Adipocyte (in vitro differentiated cells): ENCODE measurements around the gene GSTK1.

Experiments
- DNase-seq: peaks from one replicate; pipeline ENCODE4 v3.0.0-alpha.2; 2015; ENCODE audit warnings: low read depth
- H3K27me3 ChIP-seq: replicated peaks from 2 replicates; pipeline ENCODE4 v1.7.0; 2013; ENCODE audit warnings: mild to moderate bottlenecking, low read length, moderate library complexity; ENCODE audit not compliant: control insufficient read depth, insufficient read depth
- H3K36me3 ChIP-seq: 2 replicates; pipeline ENCODE4 v1.7.0; 2013; ENCODE audit warnings: low read length, mild to moderate bottlenecking, moderate library complexity; ENCODE audit not compliant: control insufficient read depth, insufficient read depth, severe bottlenecking
- H3K4me1 ChIP-seq: 2 replicates; pipeline ENCODE4 v1.7.0; 2013; ENCODE audit warnings: mild to moderate bottlenecking, low read length, moderate library complexity; ENCODE audit not compliant: control insufficient read depth, insufficient read depth
- H3K4me3 ChIP-seq: 2 replicates; pipeline ENCODE4 v1.7.0; 2013; ENCODE audit warnings: mild to moderate bottlenecking, low read length, moderate library complexity
- H3K9ac ChIP-seq: 2 replicates; pipeline ENCODE4 v1.7.0; 2013; ENCODE audit warnings: mild to moderate bottlenecking, low read length, moderate library complexity
- H3K9me3 ChIP-seq: 2 replicates; pipeline ENCODE4 v1.7.0; 2013; ENCODE audit warnings: mild to moderate bottlenecking, low read length, moderate library complexity; ENCODE audit not compliant: control insufficient read depth

The GSTK1 gene

DNA sequence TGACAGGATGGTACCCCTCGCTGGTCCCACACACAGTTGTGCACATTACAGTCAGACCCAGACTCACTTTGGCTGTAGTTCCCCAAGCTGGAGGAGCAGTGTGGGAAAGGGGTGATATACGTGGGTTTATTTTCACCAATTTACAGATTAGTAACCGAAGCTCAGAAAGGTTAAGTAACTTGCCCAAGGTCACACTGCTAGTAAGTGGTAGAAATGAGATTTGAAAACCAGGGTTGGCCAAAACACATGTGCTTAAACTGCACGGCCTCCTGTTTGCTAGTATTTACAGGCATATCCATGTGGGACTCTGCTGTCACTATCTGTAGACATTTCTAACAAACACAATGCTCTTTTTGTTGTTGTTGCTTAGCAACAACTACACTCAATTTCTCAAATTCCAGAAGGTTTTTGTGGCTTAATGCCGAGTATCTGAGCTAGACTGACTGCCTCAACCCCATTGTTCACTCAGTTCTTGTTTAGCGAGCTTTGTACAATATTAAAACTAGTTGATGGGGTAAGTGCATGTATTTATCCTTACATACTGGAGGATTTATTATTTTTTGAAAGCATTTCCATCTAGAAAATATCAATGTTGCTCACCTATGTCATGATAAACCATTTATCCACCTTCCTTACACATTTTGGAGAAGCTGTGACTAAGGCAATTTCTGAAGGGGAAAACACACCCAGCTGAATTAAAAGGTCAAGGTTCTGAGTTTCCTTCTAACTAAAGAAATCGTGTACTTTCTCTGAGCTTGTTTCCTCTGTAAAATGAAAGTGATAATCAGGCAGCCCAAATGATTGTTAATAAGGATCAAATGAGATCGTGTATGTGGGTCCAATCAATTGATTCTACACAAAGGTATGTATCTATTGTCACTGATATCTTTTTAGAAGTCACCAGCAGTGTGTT lies 16.2 kb downstream of the GSTK1 start:
- peak; percentile 85 for DNase-seq
- Histone ChIP-seq H3K4me3 (no peak overlapping the region), H3K4me1 (peaks cover 10% of the 10 kb centered on the region), H3K9me3 (no peaks in the 10 kb centered on the region), H3K27me3 (no peaks in the 10 kb centered on the region), H3K36me3 (no peaks in the 10 kb centered on the region), H3K9ac (no peak overlapping the region)

DNA sequence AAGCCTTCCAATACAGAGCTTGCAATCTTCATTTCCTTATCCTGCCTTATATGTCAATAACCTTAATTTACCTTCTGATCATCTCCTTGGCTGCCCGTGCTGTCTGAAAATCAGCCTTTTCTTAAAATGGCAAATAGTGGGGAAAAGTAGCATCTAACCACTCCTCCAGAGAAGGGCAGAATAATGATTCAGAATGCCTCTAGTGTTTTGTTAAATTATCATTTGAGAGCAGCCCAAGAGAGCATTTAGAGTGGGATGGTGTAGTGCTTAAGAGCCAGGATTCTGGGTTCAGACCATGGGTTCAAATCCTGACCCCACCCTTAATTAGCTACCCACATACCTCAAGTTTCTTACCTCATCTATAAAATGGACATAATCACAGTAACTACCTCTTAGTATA lies 16.9 kb downstream of the GSTK1 start:
- Histone ChIP-seq H3K9ac (no peak overlapping the region), H3K4me1 (peaks cover 10% of the 10 kb centered on the region), H3K9me3 (no peaks in the 10 kb centered on the region), H3K4me3 (no peak overlapping the region), H3K36me3 (no peaks in the 10 kb centered on the region), H3K27me3 (no peaks in the 10 kb centered on the region)
- DNase-seq = no peak

DNA sequence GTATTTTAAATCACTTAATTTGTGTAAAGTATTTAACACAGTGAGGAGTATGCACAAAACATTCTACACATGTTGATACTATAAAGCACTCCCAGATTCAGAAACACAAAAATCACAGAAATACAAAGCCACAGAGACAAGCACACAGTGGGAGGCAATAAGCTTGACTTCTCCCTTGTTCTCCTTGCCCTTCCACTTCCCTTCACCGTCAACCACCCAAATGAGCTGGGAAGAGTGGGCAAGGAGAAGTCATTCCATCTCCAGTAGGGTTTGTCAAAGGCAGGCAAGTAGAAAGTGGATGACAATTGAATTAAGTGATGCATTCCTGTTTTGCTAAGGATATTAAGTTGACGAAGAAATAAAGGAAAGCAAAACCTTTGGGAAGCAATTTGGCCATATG lies 17.3 kb downstream of the GSTK1 start:
- H3K4me1 ChIP-seq = peaks cover 10% of the 10 kb centered on the region
- no peak for DNase-seq
- no peaks in the 10 kb centered on the region for H3K9me3 ChIP-seq
- H3K9ac ChIP-seq = no peak overlapping the region
- H3K27me3 ChIP-seq = no peaks in the 10 kb centered on the region
- no peak overlapping the region for H3K4me3 ChIP-seq
- H3K36me3 ChIP-seq = no peaks in the 10 kb centered on the region

DNA sequence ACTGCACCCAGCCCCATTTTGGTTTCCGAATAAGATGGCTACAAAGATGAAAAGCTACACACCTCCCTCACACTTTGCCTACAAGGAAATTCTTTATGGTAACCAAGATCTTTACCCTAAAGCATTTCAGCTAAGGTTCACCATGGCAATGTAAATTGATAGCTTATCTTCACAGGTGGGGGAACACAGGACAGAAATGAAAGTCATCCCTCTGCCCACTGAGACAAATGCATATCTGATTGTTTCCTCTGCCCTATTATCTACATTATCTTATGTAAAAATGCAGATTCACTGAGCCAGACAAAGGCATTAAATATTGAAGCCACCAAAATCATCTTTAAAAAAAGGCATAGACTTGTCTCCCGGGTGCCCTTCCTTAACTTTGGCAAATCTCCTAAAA lies 18.3 kb downstream of the GSTK1 start:
- Histone ChIP-seq H3K9me3 (no peaks in the 10 kb centered on the region), H3K9ac (no peak overlapping the region), H3K27me3 (no peaks in the 10 kb centered on the region), H3K36me3 (no peaks in the 10 kb centered on the region), H3K4me3 (no peak overlapping the region), H3K4me1 (peaks cover 10% of the 10 kb centered on the region)
- no peak for DNase-seq

DNA sequence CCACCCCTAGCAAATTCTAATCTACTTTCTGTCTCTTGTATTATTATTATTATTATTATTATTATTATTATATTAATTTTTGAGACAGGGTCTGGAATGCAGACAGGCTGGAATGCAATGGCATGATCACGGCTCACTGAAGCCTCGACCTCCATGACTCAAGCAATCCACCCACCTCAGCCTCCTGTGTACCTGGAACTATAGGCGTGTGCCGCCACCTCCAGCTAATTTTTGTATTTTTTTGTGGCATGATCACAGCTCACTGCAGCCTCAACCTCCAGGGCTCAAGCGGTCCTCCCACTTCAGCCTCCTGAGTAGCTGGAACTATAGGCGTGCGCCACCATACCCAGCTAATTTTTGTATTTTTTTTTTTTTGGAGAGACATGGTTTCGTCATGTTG lies 18.9 kb downstream of the GSTK1 start:
- no peak for DNase-seq
- Histone ChIP-seq H3K9ac (no peak overlapping the region), H3K36me3 (no peaks in the 10 kb centered on the region), H3K9me3 (no peaks in the 10 kb centered on the region), H3K4me3 (no peak overlapping the region), H3K27me3 (no peaks in the 10 kb centered on the region), H3K4me1 (peaks cover 10% of the 10 kb centered on the region)

DNA sequence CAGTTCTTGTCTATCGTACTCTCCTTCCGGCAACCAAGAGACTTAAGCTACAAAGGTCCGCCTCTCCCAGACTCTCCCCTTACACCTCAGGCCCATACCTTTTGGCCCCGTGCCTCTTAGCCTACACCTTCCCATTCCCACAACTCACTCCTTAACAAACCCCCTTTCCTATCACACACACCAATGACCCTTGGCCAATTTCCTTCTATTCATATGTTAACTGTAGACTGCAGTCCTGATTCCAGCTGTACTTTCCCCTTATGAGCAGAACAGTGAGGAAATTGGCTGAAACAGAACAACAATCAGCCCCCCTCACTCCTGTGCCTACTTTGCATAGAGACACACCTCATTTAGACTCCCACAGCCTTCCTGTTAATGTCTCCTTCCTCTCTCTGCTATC lies 20.1 kb downstream of the GSTK1 start:
- Histone ChIP-seq H3K9me3 (no peaks in the 10 kb centered on the region), H3K27me3 (no peaks in the 10 kb centered on the region), H3K36me3 (no peaks in the 10 kb centered on the region), H3K9ac (no peak overlapping the region), H3K4me3 (no peak overlapping the region), H3K4me1 (peaks cover 10% of the 10 kb centered on the region)
- DNase-seq = no peak

DNA sequence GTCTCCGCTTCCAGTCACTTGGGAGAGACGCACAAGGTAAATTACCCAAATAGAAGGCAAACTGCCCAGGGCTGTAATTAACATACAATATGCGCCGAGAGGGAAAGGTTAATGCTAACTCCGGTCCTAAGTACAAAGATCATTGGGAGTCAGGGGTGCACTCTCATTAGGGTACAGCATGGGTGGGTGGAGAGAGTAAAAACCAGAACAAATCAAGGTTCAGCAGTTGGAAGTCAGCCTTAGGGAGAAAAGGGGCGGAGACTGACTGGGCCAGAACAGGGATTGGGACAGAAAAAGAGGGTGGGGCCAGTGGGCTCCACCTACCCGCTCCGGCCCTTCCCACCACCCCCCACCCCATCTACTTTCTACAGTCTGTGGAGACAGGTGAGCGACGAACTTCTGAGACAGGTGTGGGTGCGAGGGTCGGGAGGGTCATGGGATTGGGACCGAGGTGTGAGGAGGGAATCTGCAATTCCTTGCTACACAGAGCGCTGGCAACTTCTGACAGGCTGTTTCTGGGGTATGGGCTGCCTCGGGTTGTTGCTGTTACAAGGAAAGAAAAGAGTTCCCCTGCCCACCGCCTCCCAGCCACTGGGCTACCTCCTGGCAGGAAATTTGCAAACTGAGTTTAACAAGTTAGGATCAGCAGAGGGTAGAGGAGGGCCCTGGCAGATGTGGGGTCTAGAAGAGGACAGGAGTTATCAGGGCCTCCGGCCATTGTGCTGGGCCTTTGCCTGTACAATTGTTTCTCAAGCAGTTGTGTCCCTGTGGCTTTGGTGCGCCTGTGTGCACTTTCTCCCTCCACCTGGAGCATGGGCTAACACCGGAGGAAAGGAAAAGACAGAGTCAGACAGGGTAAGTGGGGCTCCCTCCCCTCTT lies 21.6 kb downstream of the GSTK1 start, which contains the start of gene TMEM139:
TSS of gene TMEM139 (plus strand) at position 368 of the 879 bp plus-strand sequence. CDS start 1,000 bp downstream, outside the sequence.
- Histone ChIP-seq H3K27me3 (no peaks in the 10 kb centered on the region), H3K36me3 (no peaks in the 10 kb centered on the region), H3K4me1 (peaks cover 12% of the 10 kb centered on the region), H3K9me3 (no peaks in the 10 kb centered on the region), H3K4me3 (no peak within 1 kb of the TSS), H3K9ac (no peak within 1 kb of the TSS)
- no peak for DNase-seq

DNA sequence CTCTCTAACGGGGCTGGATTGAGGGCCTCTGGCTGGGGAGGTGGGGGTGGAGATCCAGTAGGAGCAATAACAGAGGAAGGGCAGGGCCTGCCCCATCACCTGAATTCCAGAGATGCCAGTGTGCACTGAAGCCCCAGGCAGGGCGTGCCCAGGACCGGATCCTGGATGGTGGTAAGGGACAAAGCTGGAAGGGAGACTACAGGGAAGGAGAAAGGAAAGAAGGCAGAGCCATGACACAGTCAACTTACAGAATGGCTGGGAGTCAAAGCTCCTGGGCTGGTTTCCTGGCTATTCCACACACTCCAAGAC lies 22.2 kb downstream of the GSTK1 start:
- Histone ChIP-seq H3K9ac (no peak overlapping the region), H3K4me1 (peaks cover 9% of the 10 kb centered on the region), H3K4me3 (no peak overlapping the region), H3K36me3 (no peaks in the 10 kb centered on the region), H3K9me3 (no peaks in the 10 kb centered on the region), H3K27me3 (no peaks in the 10 kb centered on the region)
- DNase-seq = no peak

DNA sequence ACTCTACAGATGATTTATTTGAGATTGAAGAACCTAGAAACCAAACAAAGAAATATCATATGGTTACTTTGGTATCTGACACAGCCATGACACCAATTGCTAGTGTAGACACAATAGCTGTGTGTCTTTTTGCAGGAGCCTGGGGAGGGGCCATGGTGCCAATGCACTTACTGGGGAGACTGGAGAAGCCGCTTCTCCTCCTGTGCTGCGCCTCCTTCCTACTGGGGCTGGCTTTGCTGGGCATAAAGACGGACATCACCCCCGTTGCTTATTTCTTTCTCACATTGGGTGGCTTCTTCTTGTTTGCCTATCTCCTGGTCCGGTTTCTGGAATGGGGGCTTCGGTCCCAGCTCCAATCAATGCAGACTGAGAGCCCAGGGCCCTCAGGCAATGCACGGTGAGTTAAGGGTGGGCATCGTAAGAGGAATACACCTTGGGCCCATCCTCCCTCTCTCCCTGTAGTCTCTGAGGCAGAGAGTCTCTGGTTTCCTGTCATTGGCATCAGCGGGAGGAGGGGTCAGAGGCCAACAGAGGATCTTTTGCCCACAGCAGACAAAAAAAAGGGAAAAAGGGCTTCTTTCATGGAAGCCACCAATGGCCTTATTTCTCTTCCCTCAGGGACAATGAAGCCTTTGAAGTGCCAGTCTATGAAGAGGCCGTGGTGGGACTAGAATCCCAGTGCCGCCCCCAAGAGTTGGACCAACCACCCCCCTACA lies 22.7 kb downstream of the GSTK1 start:
- Histone ChIP-seq H3K27me3 (no peaks in the 10 kb centered on the region), H3K9ac (no peak overlapping the region), H3K9me3 (no peaks in the 10 kb centered on the region), H3K36me3 (no peaks in the 10 kb centered on the region), H3K4me1 (peaks cover 9% of the 10 kb centered on the region), H3K4me3 (no peak overlapping the region)
- DNase-seq = no peak

DNA sequence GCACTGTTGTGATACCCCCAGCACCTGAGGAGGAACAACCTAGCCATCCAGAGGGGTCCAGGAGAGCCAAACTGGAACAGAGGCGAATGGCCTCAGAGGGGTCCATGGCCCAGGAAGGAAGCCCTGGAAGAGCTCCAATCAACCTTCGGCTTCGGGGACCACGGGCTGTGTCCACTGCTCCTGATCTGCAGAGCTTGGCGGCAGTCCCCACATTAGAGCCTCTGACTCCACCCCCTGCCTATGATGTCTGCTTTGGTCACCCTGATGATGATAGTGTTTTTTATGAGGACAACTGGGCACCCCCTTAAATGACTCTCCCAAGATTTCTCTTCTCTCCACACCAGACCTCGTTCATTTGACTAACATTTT lies 23.3 kb downstream of the GSTK1 start:
- DNase-seq = no peak

DNA sequence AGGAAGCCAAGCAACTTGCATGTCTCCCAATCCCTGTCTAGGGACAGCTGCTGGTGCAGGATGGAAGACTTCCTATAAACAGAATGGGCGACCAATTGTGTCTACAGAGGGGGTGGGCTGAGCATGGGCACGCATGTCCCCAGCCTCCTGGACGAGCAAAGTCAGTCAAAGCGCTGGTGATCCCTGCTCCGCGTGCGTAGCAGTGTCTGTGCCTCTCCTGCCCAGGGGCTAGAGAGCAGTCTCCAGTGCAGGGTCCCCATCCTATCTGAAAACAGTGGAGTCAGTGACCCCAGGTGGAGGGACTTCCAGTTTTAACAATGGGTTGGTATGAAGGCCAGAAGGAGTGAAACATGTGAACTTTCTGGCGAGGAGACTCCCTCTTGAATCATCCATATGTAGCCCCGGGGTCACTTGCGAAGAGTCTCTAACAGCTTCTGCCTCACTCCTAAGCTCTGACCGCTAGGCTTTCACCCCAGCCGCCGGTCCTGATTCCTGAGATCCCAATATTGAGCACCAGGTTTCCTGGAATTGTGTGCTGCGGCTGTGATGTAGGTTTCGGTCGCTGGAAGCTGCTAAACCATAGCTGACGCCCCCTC lies 24.2 kb downstream of the GSTK1 start:
- no peaks in the 10 kb centered on the region for H3K27me3 ChIP-seq
- H3K4me3 ChIP-seq = peak overlapping the region; percentile 73
- no peaks in the 10 kb centered on the region for H3K9me3 ChIP-seq
- peaks cover 7% of the 10 kb centered on the region for H3K36me3 ChIP-seq
- no peak for DNase-seq
- peak overlapping the region; percentile 18 for H3K9ac ChIP-seq
- peaks cover 9% of the 10 kb centered on the region for H3K4me1 ChIP-seq

More for the DNA sequence above, 23.3 kb downstream of the GSTK1 start:
- no peak overlapping the region for H3K9ac ChIP-seq
- no peaks in the 10 kb centered on the region for H3K9me3 ChIP-seq
- H3K4me1 ChIP-seq = peaks cover 9% of the 10 kb centered on the region
- no peak overlapping the region for H3K4me3 ChIP-seq
- H3K27me3 ChIP-seq = no peaks in the 10 kb centered on the region
- no peaks in the 10 kb centered on the region for H3K36me3 ChIP-seq
